OCI-LY7 (cell line): Measurements from ENCODE around the gene TMCC1. TPM values are rescaled to one million over a fixed set of nuclear protein-coding genes. Genes with fewer than 3 reads are reported as not detected.

Source experiments
- BruUV-seq: library from RNA; stranded (reverse); fragments of 400-500 nt; replicated peaks from 2 replicates; lab custom pipeline; 2021; lab: Mats Ljungman, UMichigan
- CTCF ChIA-PET: fragments of 300-600 bp; sonication (Branson Sonifier 250); formaldehyde crosslinking; loops from one replicate; lab custom pipeline; 2022; ENCODE audit warnings: antibody characterized with exemption; ENCODE audit not compliant: unreplicated experiment; lab: Charles Lee
- POLR2A ChIA-PET: fragments of 300-600 bp; sonication (Branson Sonifier 250); formaldehyde crosslinking; loops from one replicate; lab custom pipeline; 2022; ENCODE audit warnings: antibody characterized with exemption; lab: Charles Lee
- DNase-seq: peaks from one replicate; pipeline ENCODE4 v3.0.0-alpha.2; 2015; ENCODE audit warnings: low spot score
- H2AFZ ChIP-seq: fragments of 200-600 bp; sonication (generic), shearing (Covaris generic); 2 replicates; pipeline ENCODE4 v1.6.1; 2014; ENCODE audit warnings: mild to moderate bottlenecking, antibody characterized with exemption, low read length, moderate library complexity
- H3K27ac ChIP-seq: fragments of 200-600 bp; sonication (generic); 2 replicates; pipeline ENCODE4 v1.5.1; 2014; ENCODE audit warnings: mixed run types, low read depth, mild to moderate bottlenecking, moderate library complexity, low read length, inconsistent platforms; ENCODE audit not compliant: poor library complexity, severe bottlenecking
- H3K36me3 ChIP-seq: fragments of 200-600 bp; sonication (generic); 2 replicates; pipeline ENCODE4 v1.6.1; 2014; ENCODE audit warnings: mild to moderate bottlenecking, antibody characterized with exemption, low read length, moderate library complexity, mixed read lengths; ENCODE audit not compliant: insufficient read depth
- H3K4me1 ChIP-seq: fragments of 200-600 bp; sonication (generic); 2 replicates; pipeline ENCODE4 v1.5.1; 2014; ENCODE audit warnings: mild to moderate bottlenecking, low read length; ENCODE audit not compliant: insufficient read depth, poor library complexity, severe bottlenecking
- H3K4me2 ChIP-seq: fragments of 200-600 bp; sonication (generic); 2 replicates; pipeline ENCODE4 v1.6.1; 2014; ENCODE audit warnings: mild to moderate bottlenecking, low read length
- H3K4me3 ChIP-seq: fragments of 200-600 bp; sonication (generic); 2 replicates; pipeline ENCODE4 v1.5.1; 2014; ENCODE audit warnings: mild to moderate bottlenecking, low read depth, low read length; ENCODE audit not compliant: poor library complexity, severe bottlenecking
- H3K79me2 ChIP-seq: fragments of 200-600 bp; sonication (generic); 2 replicates; pipeline ENCODE4 v1.6.1; 2016; ENCODE audit warnings: low read depth, mild to moderate bottlenecking, low read length, moderate library complexity, mixed read lengths; ENCODE audit not compliant: insufficient read depth
- H3K9me2 ChIP-seq: fragments of 200-600 bp; sonication (generic); 2 replicates; pipeline ENCODE4 v1.6.1; 2016; ENCODE audit warnings: mild to moderate bottlenecking, low read length, mixed read lengths; ENCODE audit not compliant: insufficient read depth
- H3K9me3 ChIP-seq: fragments of 200-600 bp; sonication (generic); 2 replicates; pipeline ENCODE4 v1.6.1; 2014; ENCODE audit warnings: mild to moderate bottlenecking, mixed run types, low read length, mixed read lengths
- H4K20me1 ChIP-seq: fragments of 200-600 bp; sonication (generic); 2 replicates; pipeline ENCODE4 v1.6.1; 2014; ENCODE audit warnings: mild to moderate bottlenecking, antibody characterized with exemption, low read length, moderate library complexity, mixed read lengths; ENCODE audit not compliant: insufficient read depth
- EZH2phosphoT487 ChIP-seq: fragments of 200-600 bp; sonication (generic); IDR thresholded peaks from 2 replicates; pipeline ENCODE4 v1.6.1; 2018; ENCODE audit warnings: low read depth, borderline replicate concordance, mild to moderate bottlenecking, mixed run types, antibody characterized with exemption, low read length, moderate library complexity, mixed read lengths
- intact Hi-C: fragments of 100-400 bp; cut with micrococcal nuclease; formaldehyde crosslinking; loops from one replicate; pipeline ENCODE4 v1.10.0; 2022; ENCODE audit not compliant: unreplicated experiment
- total RNA-seq, 2 experiments: library from RNA; depleted of rRNA in 1 of 2; stranded (reverse); fragments of >200 nt in 1 of 2; shearing (Covaris generic) in 1 of 2; gene quantifications; 2 replicates each; pipeline ENCODE4 v1.2.3, GENCODE V29; 2014 to 2022
- TF ChIP-seq, protein P1 (sequence below): fragments of 200-600 bp; sonication (generic); conservative IDR thresholded peaks from 2 replicates; pipeline ENCODE4 v1.5.1; 2014; ENCODE audit warnings: mild to moderate bottlenecking, antibody characterized with exemption, low read length, moderate library complexity, mixed read lengths

The TMCC1 gene
- total RNA-seq, 2 experiments from 2014 or later: 31.7 to 38.8 TPM

DNA sequence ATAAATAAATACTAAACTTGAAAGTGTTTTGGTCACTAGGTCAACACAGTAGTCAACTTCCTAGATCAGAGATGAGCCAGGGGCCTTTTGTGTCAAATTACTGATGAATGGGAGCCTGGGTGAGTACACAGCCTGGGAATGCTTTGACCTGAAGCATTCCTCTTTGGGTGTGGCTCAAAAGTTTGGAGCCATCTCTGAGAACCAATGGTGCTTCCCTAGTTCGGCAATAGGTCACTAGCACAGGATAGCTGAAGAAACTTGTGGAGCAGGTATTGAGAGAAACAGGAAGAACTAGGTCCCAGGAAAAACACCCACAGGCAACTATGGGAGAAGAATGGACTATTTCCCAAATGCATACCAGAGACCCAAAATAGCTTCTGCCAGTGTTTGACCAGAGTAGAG is 230.5 kb downstream of the TMCC1 start:
- H3K27ac ChIP-seq: no peak overlapping the region
- H3K4me2 ChIP-seq: no peak overlapping the region
- DNase-seq: no peak
- ChIA-PET POLR2A (interaction anchor here (0.5 kb wide), 1 partner anchor 18 kb away, joined by 3 read pairs; no protein-coding TSS in a partner anchor), CTCF (no interaction called here)
- H3K36me3 ChIP-seq: no peaks in the 10 kb centered on the region; the same call in 1 of the 2 replicates
- intact Hi-C loops: no loop called here
- TF ChIP-seq, protein P1, sequence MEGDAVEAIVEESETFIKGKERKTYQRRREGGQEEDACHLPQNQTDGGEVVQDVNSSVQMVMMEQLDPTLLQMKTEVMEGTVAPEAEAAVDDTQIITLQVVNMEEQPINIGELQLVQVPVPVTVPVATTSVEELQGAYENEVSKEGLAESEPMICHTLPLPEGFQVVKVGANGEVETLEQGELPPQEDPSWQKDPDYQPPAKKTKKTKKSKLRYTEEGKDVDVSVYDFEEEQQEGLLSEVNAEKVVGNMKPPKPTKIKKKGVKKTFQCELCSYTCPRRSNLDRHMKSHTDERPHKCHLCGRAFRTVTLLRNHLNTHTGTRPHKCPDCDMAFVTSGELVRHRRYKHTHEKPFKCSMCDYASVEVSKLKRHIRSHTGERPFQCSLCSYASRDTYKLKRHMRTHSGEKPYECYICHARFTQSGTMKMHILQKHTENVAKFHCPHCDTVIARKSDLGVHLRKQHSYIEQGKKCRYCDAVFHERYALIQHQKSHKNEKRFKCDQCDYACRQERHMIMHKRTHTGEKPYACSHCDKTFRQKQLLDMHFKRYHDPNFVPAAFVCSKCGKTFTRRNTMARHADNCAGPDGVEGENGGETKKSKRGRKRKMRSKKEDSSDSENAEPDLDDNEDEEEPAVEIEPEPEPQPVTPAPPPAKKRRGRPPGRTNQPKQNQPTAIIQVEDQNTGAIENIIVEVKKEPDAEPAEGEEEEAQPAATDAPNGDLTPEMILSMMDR: no peak
- no peak for TF ChIP-seq EZH2phosphoT487
- no TSS peak for BruUV-seq
- no peak overlapping the region for H3K4me3 ChIP-seq
- no peaks in the 10 kb centered on the region for H3K9me3 ChIP-seq
- no peaks in the 10 kb centered on the region for H3K9me2 ChIP-seq
- no peaks in the 10 kb centered on the region for H4K20me1 ChIP-seq
- H3K79me2 ChIP-seq: no peaks in the 10 kb centered on the region
- no peak overlapping the region for H2AFZ ChIP-seq
- H3K4me1 ChIP-seq: peaks cover 5% of the 10 kb centered on the region

DNA sequence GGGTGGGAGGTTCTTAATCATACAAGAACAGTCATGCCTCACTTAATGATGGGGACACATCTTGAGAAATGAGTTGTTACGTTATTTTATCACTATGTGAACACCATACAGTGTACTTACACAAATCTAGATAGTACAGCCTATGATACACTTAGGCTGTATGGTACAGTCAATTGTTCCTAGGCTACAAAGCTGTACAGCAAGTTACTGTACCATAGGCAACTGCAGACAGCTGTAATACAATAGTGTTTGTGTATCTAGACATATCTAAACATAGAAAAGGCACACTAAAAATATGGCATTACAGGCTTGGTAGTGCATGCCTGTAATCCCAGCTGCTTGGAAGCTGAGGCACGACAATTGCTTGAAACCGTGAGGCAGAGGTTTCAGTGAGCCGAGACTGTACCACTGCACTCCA is 231.3 kb downstream of the TMCC1 start:
- Histone ChIP-seq H3K27ac (no peak overlapping the region), H3K9me2 (no peaks in the 10 kb centered on the region), H3K4me1 (peaks cover 12% of the 10 kb centered on the region), H3K36me3 (no peaks in the 10 kb centered on the region; the same call in 1 of the 2 replicates), H2AFZ (no peak overlapping the region), H3K9me3 (no peaks in the 10 kb centered on the region), H4K20me1 (no peaks in the 10 kb centered on the region), H3K79me2 (no peaks in the 10 kb centered on the region), H3K4me2 (no peak overlapping the region), H3K4me3 (no peak overlapping the region)
- intact Hi-C loops: no loop called here
- ChIA-PET CTCF (no interaction called here), POLR2A (no interaction called here)
- no peak for TF ChIP-seq EZH2phosphoT487
- TF ChIP-seq, protein P1: no peak
- DNase-seq: no peak
- no TSS peak for BruUV-seq

DNA sequence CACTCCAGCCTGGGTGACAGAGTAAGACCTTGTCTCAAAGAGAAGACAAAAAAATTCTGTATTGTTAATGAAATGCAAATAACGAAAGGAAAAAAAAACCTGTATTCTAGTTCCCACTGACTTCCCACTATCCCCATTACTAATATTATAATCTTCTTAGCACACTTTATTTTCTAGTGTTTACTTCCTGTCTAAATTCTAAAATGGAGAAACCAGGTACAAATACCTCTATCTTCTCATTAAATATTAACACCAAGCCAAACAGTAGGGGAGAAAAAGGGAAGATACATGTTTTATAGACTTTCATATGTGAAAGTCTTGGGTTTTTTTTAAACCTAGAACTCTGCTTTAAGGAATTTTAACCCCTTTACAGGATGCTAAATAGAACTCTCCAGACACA is 231.7 kb downstream of the TMCC1 start:
- ChIA-PET CTCF (no interaction called here), POLR2A (no interaction called here)
- intact Hi-C loops: no loop called here
- no peaks in the 10 kb centered on the region for H3K9me2 ChIP-seq
- no peaks in the 10 kb centered on the region for H4K20me1 ChIP-seq
- peaks cover 12% of the 10 kb centered on the region for H3K4me1 ChIP-seq
- DNase-seq: no peak
- no peak for TF ChIP-seq EZH2phosphoT487
- TF ChIP-seq, protein P1: no peak
- no TSS peak for BruUV-seq
- H3K9me3 ChIP-seq: no peaks in the 10 kb centered on the region
- no peaks in the 10 kb centered on the region for H3K79me2 ChIP-seq
- H3K27ac ChIP-seq: no peak overlapping the region
- H3K4me2 ChIP-seq: no peak overlapping the region
- no peak overlapping the region for H2AFZ ChIP-seq
- H3K36me3 ChIP-seq: no peaks in the 10 kb centered on the region; the same call in 1 of the 2 replicates
- no peak overlapping the region for H3K4me3 ChIP-seq
